Progenitor cell of endocrine pancreas (in vitro differentiated cells): ENCODE data around the gene GABBR2. TPM values are rescaled to one million over a fixed set of nuclear protein-coding genes. Genes with fewer than 3 reads are reported as not detected.

Experiments
- DNase-seq: peaks from one replicate; pipeline ENCODE4 v3.0.0; 2021; ENCODE audit warnings: low spot score; ENCODE audit not compliant: unreplicated experiment
- H3K27ac Mint-ChIP-seq: 2 replicates; pipeline ENCODE4 v1.8.0; 2021; ENCODE audit warnings: mild to moderate bottlenecking, moderate library complexity, mixed read lengths
- H3K27me3 Mint-ChIP-seq: 2 replicates; pipeline ENCODE4 v1.8.0; 2021; ENCODE audit warnings: mixed read lengths
- H3K36me3 Mint-ChIP-seq: 2 replicates; pipeline ENCODE4 v1.8.0; 2022; ENCODE audit warnings: mixed read lengths; ENCODE audit not compliant: insufficient read depth
- H3K4me1 Mint-ChIP-seq: 2 replicates; pipeline ENCODE4 v1.8.0; 2021; ENCODE audit warnings: low read depth, mixed read lengths
- H3K4me3 Mint-ChIP-seq: 2 replicates; pipeline ENCODE4 v1.8.0; 2021; ENCODE audit warnings: low read depth, mild to moderate bottlenecking, moderate library complexity, mixed read lengths
- H3K9me3 Mint-ChIP-seq: 2 replicates; pipeline ENCODE4 v1.8.0; 2021; ENCODE audit warnings: low read depth, mixed read lengths
- total RNA-seq: library from RNA; stranded (reverse); gene quantifications from 2 replicates; pipeline ENCODE4 v1.2.1, GENCODE V29; 2021
- TF ChIP-seq, protein P1 (sequence below): fragments of 200-600 bp; sonication (generic); IDR thresholded peaks from one replicate; pipeline ENCODE4 v1.5.0; 2021; ENCODE audit warnings: antibody characterized with exemption, mild to moderate bottlenecking; ENCODE audit not compliant: unreplicated experiment

Gene GABBR2
- total RNA-seq, 1 donor from 2014 or later, result 0.84 TPM

DNA sequence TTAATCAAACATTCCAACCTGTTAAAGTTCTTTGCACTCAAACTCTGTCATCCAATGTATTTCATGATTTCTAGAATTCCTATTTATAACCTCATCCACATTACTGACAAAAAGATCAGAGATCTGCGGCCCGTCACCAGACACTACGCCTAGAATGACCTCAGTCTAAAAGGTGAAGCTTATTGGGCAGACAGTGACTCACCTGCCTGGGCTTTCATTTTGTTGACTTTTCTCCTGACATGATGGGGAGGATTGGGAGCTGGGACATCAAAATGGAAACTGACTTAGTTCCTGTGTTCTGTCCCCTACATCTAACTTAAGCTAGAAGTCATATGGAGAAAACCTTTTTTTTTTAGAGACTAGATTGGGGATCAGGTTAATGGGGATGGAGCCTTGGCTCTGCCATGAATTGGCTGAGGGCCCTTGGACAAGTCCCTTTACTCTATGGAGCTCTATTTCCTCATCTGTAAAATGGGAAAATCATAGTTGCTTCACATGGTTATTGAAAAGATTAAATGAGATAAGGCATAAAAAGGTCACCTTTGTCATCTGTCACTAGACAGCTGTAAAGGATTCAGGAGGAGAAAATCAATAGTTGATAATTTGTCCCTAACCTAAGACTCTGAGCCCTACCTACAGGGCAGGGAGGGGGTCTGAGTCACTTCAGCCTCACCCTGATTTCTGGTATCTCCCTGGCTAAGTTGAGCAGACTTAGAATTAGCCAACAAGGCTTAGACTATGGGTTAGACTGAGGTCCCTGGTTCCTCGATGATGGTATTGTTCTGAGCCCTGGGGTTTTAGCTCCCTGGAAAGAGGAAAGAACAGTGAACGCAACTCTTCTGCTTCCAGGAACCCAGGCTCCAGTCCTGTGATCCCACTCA lies 228.5 kb downstream of the GABBR2 start:
- H3K27ac Mint-ChIP-seq, result no peak overlapping the region
- H3K9me3 Mint-ChIP-seq, result no peaks in the 10 kb centered on the region
- peaks cover 3% of the 10 kb centered on the region for H3K4me1 Mint-ChIP-seq

DNA sequence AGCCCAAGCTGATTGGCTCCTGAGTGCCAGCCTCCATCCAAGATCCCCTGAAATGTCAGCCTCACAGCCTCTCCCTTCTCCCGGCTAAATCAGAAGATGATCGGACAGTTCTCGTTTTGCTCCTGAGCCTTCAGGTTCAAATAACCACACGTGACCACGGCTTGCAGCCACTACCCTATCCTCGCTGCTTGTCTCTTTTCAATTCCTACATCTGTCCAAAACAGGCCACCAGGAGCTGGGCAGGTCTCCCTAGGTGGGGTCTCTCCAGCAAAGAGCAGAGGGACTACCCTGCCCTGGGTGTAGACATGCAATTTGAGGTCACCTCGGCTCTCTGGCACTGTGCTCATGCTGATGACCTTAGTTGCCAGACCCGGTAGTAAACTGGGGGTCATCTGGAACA lies 229.3 kb downstream of the GABBR2 start:
- H3K4me1 Mint-ChIP-seq, result peaks cover 3% of the 10 kb centered on the region
- H3K4me3 Mint-ChIP-seq, result no peak overlapping the region
- no peak for DNase-seq
- TF ChIP-seq, protein P1, sequence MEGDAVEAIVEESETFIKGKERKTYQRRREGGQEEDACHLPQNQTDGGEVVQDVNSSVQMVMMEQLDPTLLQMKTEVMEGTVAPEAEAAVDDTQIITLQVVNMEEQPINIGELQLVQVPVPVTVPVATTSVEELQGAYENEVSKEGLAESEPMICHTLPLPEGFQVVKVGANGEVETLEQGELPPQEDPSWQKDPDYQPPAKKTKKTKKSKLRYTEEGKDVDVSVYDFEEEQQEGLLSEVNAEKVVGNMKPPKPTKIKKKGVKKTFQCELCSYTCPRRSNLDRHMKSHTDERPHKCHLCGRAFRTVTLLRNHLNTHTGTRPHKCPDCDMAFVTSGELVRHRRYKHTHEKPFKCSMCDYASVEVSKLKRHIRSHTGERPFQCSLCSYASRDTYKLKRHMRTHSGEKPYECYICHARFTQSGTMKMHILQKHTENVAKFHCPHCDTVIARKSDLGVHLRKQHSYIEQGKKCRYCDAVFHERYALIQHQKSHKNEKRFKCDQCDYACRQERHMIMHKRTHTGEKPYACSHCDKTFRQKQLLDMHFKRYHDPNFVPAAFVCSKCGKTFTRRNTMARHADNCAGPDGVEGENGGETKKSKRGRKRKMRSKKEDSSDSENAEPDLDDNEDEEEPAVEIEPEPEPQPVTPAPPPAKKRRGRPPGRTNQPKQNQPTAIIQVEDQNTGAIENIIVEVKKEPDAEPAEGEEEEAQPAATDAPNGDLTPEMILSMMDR, result no peak
- H3K9me3 Mint-ChIP-seq, result no peaks in the 10 kb centered on the region
- no peaks in the 10 kb centered on the region for H3K36me3 Mint-ChIP-seq
- peaks cover 13% of the 10 kb centered on the region for H3K27me3 Mint-ChIP-seq
- no peak overlapping the region for H3K27ac Mint-ChIP-seq

More for the DNA sequence above, 228.5 kb downstream of the GABBR2 start:
- no peak for DNase-seq
- TF ChIP-seq, protein P1, result no peak
- Mint-ChIP-seq H3K27me3 (peaks cover 12% of the 10 kb centered on the region), H3K4me3 (no peak overlapping the region), H3K36me3 (no peaks in the 10 kb centered on the region)

DNA sequence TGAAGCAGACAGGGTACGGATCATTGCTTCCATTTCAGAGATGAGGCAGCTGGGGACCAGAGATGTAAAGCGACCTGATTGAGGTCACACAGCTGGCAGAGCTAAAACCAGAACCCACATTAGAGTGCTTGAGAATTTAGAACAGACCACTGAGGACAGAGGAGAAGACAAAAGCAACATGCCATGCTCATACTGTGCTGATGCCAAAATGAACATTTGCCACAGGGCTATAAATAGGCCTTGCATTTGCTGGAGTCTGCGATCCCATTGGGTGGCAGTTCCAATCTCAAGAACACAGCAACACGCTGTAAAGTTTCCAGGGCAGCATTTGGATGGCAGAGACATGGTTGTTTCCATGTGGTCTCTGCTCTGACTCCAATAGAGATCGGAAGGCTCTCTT lies 230.9 kb downstream of the GABBR2 start:
- Mint-ChIP-seq H3K27ac (no peak overlapping the region), H3K27me3 (peaks cover 4% of the 10 kb centered on the region)
- TF ChIP-seq, protein P1, result no peak

DNA sequence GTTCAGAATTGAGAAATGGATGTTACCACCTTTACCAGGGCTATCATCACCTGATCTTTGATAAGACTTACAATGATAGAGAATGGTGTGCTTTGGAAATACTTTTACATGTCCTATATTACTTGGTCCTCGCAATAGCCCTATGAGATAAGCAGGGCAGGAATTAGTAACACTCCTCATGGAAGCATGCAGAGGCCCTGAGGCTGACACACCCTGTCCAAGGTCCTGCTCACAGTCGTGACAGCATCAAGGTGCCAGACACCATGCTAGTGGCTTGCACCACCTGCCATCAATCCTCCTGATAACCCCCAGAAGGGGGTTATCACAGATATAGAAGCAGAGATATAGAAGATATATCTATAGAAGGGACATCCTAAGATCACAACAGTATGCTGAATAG lies 236.5 kb downstream of the GABBR2 start:
- no peak overlapping the region for H3K4me3 Mint-ChIP-seq
- H3K27ac Mint-ChIP-seq, result no peak overlapping the region
- no peaks in the 10 kb centered on the region for H3K4me1 Mint-ChIP-seq
- no peaks in the 10 kb centered on the region for H3K36me3 Mint-ChIP-seq
- H3K27me3 Mint-ChIP-seq, result peaks cover 3% of the 10 kb centered on the region
- DNase-seq, result no peak
- TF ChIP-seq, protein P1, result no peak
- H3K9me3 Mint-ChIP-seq, result peaks cover 4% of the 10 kb centered on the region

More for the DNA sequence above, 230.9 kb downstream of the GABBR2 start:
- Mint-ChIP-seq H3K36me3 (no peaks in the 10 kb centered on the region), H3K4me3 (no peak overlapping the region), H3K9me3 (no peaks in the 10 kb centered on the region), H3K4me1 (peaks cover 3% of the 10 kb centered on the region)
- no peak for DNase-seq

DNA sequence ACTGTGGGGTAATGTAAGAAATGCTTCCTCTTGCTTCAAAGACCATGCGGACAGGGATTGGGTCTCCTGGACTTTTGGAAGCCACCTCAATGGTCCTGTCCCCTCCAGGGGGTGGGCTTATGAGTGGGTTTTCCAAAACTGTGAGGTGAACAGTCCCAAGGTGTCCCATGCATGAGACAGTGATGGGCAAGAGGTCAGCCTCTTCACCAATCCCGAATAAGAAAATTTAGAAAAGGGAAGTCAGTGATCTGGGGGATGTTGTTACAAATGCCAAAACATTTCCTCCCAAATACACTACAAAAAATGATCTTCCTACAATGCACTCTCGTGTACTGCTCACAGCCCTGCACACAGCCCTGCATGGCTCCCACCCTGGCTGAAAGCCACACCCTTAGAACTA lies 237.6 kb downstream of the GABBR2 start:
- H3K27ac Mint-ChIP-seq, result no peak overlapping the region
- peaks cover 3% of the 10 kb centered on the region for H3K27me3 Mint-ChIP-seq
- no peaks in the 10 kb centered on the region for H3K36me3 Mint-ChIP-seq
- H3K4me1 Mint-ChIP-seq, result no peaks in the 10 kb centered on the region
- no peak overlapping the region for H3K4me3 Mint-ChIP-seq
- DNase-seq, result no peak
- TF ChIP-seq, protein P1, result no peak
- H3K9me3 Mint-ChIP-seq, result peaks cover 7% of the 10 kb centered on the region
